Measurements from ENCODE around the gene TNS1. TPM values are rescaled to one million over a fixed set of nuclear protein-coding genes. Genes with fewer than 3 reads are reported as not detected.

Gene TNS1
- total RNA-seq, 1 donor from 2014 or later, result 1,334 TPM

DNA sequence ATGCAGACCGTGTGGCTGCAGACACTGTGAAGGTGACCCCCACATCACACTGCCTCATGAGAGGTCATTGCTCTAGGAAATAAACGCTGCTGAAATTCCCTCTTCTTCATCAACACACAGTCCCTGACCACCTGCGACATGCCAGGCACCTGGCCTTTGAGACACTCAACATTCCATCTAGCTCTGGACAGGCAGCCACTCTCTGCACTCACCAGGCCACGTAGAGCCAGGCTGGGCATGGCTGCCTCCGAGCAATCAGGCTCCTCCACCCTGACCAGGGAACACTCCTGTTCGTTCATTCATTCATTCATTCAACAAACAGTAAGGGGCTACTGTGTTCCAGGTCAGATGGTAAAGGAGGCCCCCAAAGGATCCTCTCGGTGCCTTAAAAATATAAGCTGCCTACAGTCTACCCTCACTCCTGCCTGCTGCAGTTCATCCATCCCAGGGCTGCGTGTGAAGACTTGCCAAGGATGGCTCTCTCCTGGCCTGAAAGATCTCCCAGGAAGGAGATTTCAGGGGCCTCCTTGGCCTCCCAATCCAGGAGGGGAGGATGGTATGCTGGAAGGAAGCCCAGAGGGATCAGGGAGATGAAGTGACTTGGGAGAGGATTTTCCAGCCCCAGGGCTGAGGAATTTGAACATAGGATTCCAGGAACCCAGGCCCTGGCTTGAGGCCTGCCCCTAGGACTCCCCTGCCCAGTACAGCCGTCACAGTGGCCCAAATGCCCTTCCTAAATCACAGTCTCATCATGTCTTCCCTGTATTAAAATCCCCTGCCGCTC is 66.7 kb downstream of the TNS1 start:
- intact Hi-C loops (cut with DNase I), result loop anchor here (2.0 kb wide), 2 partner anchors 15 to 37 kb away; no protein-coding TSS in a partner anchor
- Histone ChIP-seq H3K27ac (peak overlapping the region; percentile 98 to 100), H3K4me3 (peak overlapping the region; percentile 64 to 81), H3K27me3 (no peaks in the 10 kb centered on the region), H3K36me3 (peaks cover 25 to 45% of the 10 kb centered on the region in 2 donors), H3K9me3 (no peaks in the 10 kb centered on the region), H3K4me1 (peaks cover 45 to 74% of the 10 kb centered on the region in 2 donors)
- DNase-seq (ENCODE audit: low spot score in 2 of 2), result no peak
- TF ChIP-seq, protein P1, sequence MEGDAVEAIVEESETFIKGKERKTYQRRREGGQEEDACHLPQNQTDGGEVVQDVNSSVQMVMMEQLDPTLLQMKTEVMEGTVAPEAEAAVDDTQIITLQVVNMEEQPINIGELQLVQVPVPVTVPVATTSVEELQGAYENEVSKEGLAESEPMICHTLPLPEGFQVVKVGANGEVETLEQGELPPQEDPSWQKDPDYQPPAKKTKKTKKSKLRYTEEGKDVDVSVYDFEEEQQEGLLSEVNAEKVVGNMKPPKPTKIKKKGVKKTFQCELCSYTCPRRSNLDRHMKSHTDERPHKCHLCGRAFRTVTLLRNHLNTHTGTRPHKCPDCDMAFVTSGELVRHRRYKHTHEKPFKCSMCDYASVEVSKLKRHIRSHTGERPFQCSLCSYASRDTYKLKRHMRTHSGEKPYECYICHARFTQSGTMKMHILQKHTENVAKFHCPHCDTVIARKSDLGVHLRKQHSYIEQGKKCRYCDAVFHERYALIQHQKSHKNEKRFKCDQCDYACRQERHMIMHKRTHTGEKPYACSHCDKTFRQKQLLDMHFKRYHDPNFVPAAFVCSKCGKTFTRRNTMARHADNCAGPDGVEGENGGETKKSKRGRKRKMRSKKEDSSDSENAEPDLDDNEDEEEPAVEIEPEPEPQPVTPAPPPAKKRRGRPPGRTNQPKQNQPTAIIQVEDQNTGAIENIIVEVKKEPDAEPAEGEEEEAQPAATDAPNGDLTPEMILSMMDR (IDR thresholded peaks at IDR 0.05), result no peak

DNA sequence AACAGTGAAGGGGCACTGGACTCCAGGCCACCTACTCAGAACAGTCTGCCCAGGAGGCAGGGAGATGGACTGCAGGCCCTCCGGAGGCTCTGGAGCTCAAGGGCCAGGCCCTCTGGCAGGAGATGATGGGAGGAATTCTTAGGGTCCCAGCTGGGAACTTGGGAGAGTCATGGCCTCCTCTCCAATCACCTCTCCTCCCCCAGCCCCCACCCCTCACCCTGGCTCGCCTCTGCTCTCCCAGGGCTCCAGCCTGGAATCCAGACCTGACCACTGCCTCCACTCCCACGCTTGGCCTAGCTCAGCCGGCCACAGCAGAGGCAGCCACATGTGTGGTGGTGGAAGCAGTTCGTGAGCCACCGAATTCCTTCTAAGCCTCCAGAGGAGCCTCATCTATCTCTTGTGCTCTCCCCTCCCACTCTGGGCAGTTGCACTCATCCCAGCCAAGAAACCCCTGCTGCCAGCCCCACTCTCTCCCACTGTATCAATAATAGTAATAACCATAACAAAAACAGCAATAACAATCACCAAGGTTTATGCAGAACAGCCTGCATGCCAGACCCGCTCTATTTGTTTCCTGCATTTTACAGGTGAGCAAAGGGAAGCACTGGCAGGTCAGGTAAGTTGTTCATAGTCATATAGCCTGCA is 67.4 kb downstream of the TNS1 start:
- Histone ChIP-seq H3K4me1 (peaks cover 46 to 81% of the 10 kb centered on the region in 2 donors), H3K27me3 (no peaks in the 10 kb centered on the region), H3K4me3 (peak overlapping the region; percentile 64 to 81), H3K36me3 (peaks cover 25 to 38% of the 10 kb centered on the region in 2 donors), H3K27ac (peak overlapping the region; percentile 98 to 100), H3K9me3 (no peaks in the 10 kb centered on the region)
- intact Hi-C loops (cut with DNase I), result loop anchor here (2.0 kb wide), 2 partner anchors 15 to 37 kb away; no protein-coding TSS in a partner anchor
- no peak for DNase-seq (ENCODE audit: low spot score in 2 of 2)
- TF ChIP-seq, protein P1 (IDR thresholded peaks at IDR 0.05), result no peak

DNA sequence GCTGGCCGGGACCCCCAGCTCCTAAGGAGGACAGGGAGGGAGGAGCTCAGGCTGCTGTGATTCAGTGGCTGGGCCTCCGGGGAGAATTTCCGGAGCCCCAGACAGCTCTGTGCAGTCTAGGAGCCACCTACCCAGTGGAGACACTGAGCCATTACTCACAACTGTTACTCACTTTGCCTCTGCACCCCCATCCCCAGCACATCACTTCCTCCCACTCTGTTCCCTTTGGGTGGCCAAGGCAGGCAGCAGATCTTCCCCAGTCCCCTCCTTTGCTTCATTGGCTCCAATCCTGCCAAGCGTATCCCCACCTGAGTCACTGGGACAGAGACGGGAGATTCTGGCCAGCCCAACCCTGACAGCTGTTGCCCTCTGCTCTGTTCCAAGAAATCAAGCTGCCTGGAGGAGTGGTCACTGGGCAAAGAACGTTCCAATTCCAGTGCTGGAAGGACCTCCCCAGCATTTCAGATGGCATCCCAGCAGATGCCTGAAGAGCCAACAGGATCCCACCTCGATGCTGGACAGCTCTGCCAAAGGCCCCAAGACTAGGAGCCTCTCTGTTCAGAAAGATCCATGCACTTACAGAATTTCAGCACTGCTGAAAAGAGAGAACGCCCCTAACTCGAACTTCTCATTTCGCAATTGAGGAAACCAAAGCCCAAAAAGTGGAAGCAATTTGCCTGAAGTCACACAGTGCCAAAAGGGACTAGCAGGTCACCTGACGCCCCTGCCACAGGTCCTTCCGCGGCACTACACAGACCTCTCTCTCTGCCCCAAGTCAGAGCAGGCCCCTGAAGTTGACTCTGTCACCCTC is 68.3 kb downstream of the TNS1 start:
- H3K4me3 ChIP-seq, result peak overlapping the region; percentile 64 to 81
- H3K9me3 ChIP-seq, result no peaks in the 10 kb centered on the region
- H3K4me1 ChIP-seq, result peaks cover 46 to 86% of the 10 kb centered on the region in 2 donors
- peaks cover 25 to 32% of the 10 kb centered on the region in 2 donors for H3K36me3 ChIP-seq
- no peaks in the 10 kb centered on the region for H3K27me3 ChIP-seq
- intact Hi-C loops (cut with DNase I), result loop anchor here (2.0 to 5.0 kb wide), 3 partner anchors 14 to 97 kb away; no protein-coding TSS in a partner anchor
- peak overlapping the region; percentile 98 to 100 for H3K27ac ChIP-seq
- TF ChIP-seq, protein P1 (IDR thresholded peaks at IDR 0.05), result no peak
- peak; percentile 78 to 94 for DNase-seq (ENCODE audit: low spot score in 2 of 2)

DNA sequence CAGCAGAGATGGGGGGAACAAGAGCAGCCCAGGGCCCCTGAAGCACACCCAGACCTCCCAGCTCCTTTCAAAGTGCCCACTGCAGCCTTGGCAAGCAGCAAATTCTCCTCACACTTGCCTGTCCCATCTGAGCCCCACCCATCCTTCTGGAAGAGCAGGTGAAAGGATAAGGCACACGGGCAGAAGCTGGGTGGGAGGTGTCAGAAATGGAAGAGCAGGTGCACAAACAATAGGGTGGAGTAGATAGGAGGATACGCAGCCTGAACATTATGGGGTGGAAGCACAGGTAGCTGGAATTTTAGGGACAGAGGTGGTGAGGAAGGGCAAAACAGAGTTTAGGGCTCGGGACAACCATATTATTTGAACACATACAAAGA is 69.2 kb downstream of the TNS1 start:
- TF ChIP-seq, protein P1 (IDR thresholded peaks at IDR 0.05), result no peak
- Histone ChIP-seq H3K27me3 (no peaks in the 10 kb centered on the region), H3K36me3 (peaks cover 21 to 26% of the 10 kb centered on the region in 2 donors), H3K9me3 (no peaks in the 10 kb centered on the region), H3K27ac (peak overlapping the region; percentile 98 to 100), H3K4me1 (peaks cover 48 to 91% of the 10 kb centered on the region in 2 donors), H3K4me3 (peak overlapping the region; percentile 64 to 81)
- intact Hi-C loops (cut with DNase I), result loop anchor here (5.0 kb wide), 1 partner anchor 96 kb away; no protein-coding TSS in a partner anchor
- DNase-seq (ENCODE audit: low spot score in 2 of 2), result no peak

Data from ascending aorta (tissue), 2 donors.